Adipocyte (in vitro differentiated cells): ENCODE results near the gene PPY.
A peak's percentile ranks its signal among the peaks of the same experiment; 100 is the strongest.
"Not testable (repeated sequence)": the region's sequence is repeated elsewhere in the genome, so short reads cannot be mapped to it uniquely, and the experiment has no call there.

Experiments used
- DNase-seq: peaks from one replicate; pipeline ENCODE4 v3.0.0-alpha.2; 2015; ENCODE audit warnings: low read depth
- H3K27me3 ChIP-seq: replicated peaks from 2 replicates; pipeline ENCODE4 v1.7.0; 2013; ENCODE audit warnings: mild to moderate bottlenecking, low read length, moderate library complexity; ENCODE audit not compliant: control insufficient read depth, insufficient read depth
- H3K36me3 ChIP-seq: 2 replicates; pipeline ENCODE4 v1.7.0; 2013; ENCODE audit warnings: low read length, mild to moderate bottlenecking, moderate library complexity; ENCODE audit not compliant: control insufficient read depth, insufficient read depth, severe bottlenecking
- H3K4me1 ChIP-seq: 2 replicates; pipeline ENCODE4 v1.7.0; 2013; ENCODE audit warnings: mild to moderate bottlenecking, low read length, moderate library complexity; ENCODE audit not compliant: control insufficient read depth, insufficient read depth
- H3K4me3 ChIP-seq: 2 replicates; pipeline ENCODE4 v1.7.0; 2013; ENCODE audit warnings: mild to moderate bottlenecking, low read length, moderate library complexity
- H3K9ac ChIP-seq: 2 replicates; pipeline ENCODE4 v1.7.0; 2013; ENCODE audit warnings: mild to moderate bottlenecking, low read length, moderate library complexity
- H3K9me3 ChIP-seq: 2 replicates; pipeline ENCODE4 v1.7.0; 2013; ENCODE audit warnings: mild to moderate bottlenecking, low read length, moderate library complexity; ENCODE audit not compliant: control insufficient read depth

The PPY gene

DNA sequence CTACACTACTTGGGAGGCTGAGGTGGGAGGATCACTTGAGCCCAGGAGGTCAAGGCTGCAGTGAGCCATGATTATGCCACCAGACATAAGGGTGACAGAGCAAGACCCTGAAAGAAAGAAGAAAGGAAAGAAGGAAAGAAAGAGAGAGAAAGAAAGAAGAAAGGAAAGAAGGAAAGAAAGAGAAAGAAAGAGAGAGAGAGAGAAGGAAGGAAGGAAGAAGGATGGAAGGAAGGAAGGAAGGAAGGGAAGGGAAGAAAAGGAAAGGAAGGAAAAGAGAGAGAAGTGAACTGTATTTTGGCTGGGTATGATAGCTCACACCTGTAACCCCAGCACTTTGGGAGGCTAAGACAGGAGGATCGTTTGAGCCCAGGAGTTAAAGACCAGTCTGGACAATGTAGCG, 35.8 kb upstream of the PPY start:
- H3K4me1 ChIP-seq: peaks cover 9% of the 10 kb centered on the region
- H3K4me3 ChIP-seq: no peak overlapping the region
- no peaks in the 10 kb centered on the region for H3K9me3 ChIP-seq
- H3K9ac ChIP-seq: no peak overlapping the region
- peaks cover 32% of the 10 kb centered on the region for H3K27me3 ChIP-seq
- H3K36me3 ChIP-seq: no peaks in the 10 kb centered on the region
- DNase-seq: no peak

- H3K4me1 ChIP-seq: peaks cover 9% of the 10 kb centered on the region
- DNase-seq: no peak
- no peaks in the 10 kb centered on the region for H3K9me3 ChIP-seq
- no peak overlapping the region for H3K9ac ChIP-seq
- H3K36me3 ChIP-seq: no peaks in the 10 kb centered on the region
- H3K27me3 ChIP-seq: peaks cover 26% of the 10 kb centered on the region
- no peak overlapping the region for H3K4me3 ChIP-seq
Observed at GRCh38 chr17:43976963-43977837, 34.9 kb upstream of the PPY start.

DNA sequence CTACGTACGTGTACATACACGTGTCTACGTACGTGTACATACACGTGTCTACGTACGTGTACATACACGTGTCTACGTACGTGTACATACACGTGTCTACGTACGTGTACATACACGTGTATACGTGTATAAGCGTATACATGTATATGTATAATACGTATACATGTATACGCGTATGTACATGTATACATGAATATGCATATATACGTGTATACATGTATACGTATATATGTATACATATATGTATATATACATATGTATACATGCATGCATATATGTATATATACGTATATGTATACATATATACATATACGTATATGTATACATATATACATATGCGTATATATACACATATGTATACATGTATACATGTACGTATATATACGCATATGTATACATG, 33.6 kb upstream of the PPY start:
- Histone ChIP-seq H3K36me3 (no peaks in the 10 kb centered on the region), H3K27me3 (peaks cover 26% of the 10 kb centered on the region), H3K4me3 (no peak overlapping the region), H3K9me3 (no peaks in the 10 kb centered on the region), H3K9ac (no peak overlapping the region), H3K4me1 (peaks cover 9% of the 10 kb centered on the region)
- no peak for DNase-seq

- H3K4me3 ChIP-seq: no peak overlapping the region
- peaks cover 26% of the 10 kb centered on the region for H3K27me3 ChIP-seq
- peaks cover 9% of the 10 kb centered on the region for H3K4me1 ChIP-seq
- no peaks in the 10 kb centered on the region for H3K36me3 ChIP-seq
- peak; percentile 24 for DNase-seq
- H3K9me3 ChIP-seq: no peaks in the 10 kb centered on the region
- H3K9ac ChIP-seq: no peak overlapping the region
Observed at GRCh38 chr17:43974382-43975266, 32.3 kb upstream of the PPY start.

GRCh38 chr17:43972444-43973212, 30.4 kb upstream of the PPY start:
- H3K4me1 ChIP-seq, H3K4me3 ChIP-seq, H3K36me3 ChIP-seq, H3K9ac ChIP-seq, DNase-seq, H3K9me3 ChIP-seq: not testable (repeated sequence)
- peaks cover 30% of the 10 kb centered on the region for H3K27me3 ChIP-seq

GRCh38 chr17:43971436-43971835, 29.2 kb upstream of the PPY start:
- not testable (repeated sequence) for H3K4me1 ChIP-seq, DNase-seq, H3K36me3 ChIP-seq, H3K9ac ChIP-seq, H3K4me3 ChIP-seq, H3K9me3 ChIP-seq
- peaks cover 23% of the 10 kb centered on the region for H3K27me3 ChIP-seq

DNA sequence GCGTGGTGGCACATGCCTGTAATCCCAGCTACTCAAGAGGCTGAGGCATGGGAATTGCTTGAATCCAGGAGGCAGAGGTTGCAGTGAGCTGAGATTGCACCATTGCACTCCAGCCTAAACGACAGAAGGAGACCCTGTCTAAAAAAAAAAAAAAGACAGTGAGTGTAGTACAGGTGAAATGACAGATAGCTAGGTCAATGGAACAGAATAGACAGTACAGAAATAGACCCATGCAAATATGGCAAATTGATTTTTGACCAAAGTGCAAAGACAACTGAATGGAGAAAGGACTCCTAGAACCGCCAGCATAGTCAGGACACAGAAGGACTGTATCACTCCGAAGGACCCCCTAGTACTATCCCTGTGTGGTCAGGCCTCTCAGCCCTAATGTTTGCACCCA, 28.1 kb upstream of the PPY start:
- peaks cover 23% of the 10 kb centered on the region for H3K27me3 ChIP-seq
- H3K9me3 ChIP-seq: no peaks in the 10 kb centered on the region
- H3K4me1 ChIP-seq: peaks cover 9% of the 10 kb centered on the region
- no peaks in the 10 kb centered on the region for H3K36me3 ChIP-seq
- DNase-seq: no peak
- H3K9ac ChIP-seq: no peak overlapping the region
- no peak overlapping the region for H3K4me3 ChIP-seq

DNA sequence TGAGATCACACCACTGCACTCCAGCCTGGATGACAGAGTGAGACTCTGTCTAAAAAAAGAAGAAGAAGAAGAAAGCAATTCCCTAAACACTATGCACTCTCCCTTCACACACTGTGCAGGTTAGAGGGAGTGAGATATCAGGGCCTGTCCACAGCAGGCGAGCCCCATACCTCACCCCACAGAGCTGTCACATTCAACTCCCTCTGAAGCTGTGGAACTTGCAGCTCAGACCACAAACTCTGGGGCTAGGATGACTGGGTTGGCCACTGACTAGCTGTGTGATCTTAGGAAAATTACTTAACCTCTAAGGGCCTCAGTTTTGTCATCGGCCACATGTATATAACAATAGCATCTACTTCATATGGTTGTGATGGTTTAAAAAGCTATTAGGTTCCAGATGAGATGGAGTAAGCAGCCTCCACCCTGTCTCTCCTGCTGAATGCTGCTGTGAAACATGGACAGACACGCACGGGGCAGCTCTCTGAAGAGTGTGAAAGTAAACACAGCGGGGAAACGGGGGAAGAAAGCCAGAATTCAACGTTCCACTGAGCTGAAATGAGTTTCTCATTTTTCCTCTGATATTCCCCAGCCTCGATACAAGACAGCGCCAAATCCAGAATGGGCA, 25.1 kb upstream of the PPY start:
- H3K36me3 ChIP-seq: no peaks in the 10 kb centered on the region
- no peak for DNase-seq
- no peaks in the 10 kb centered on the region for H3K4me1 ChIP-seq
- no peak overlapping the region for H3K4me3 ChIP-seq
- H3K27me3 ChIP-seq: peaks cover 7% of the 10 kb centered on the region
- H3K9ac ChIP-seq: no peak overlapping the region
- H3K9me3 ChIP-seq: no peaks in the 10 kb centered on the region

- H3K9ac ChIP-seq: no peak overlapping the region
- no peaks in the 10 kb centered on the region for H3K4me1 ChIP-seq
- no peaks in the 10 kb centered on the region for H3K9me3 ChIP-seq
- DNase-seq: no peak
- peaks cover 7% of the 10 kb centered on the region for H3K27me3 ChIP-seq
- H3K36me3 ChIP-seq: no peaks in the 10 kb centered on the region
- no peak overlapping the region for H3K4me3 ChIP-seq
Observed at GRCh38 chr17:43966276-43966675, 24.0 kb upstream of the PPY start.

DNA sequence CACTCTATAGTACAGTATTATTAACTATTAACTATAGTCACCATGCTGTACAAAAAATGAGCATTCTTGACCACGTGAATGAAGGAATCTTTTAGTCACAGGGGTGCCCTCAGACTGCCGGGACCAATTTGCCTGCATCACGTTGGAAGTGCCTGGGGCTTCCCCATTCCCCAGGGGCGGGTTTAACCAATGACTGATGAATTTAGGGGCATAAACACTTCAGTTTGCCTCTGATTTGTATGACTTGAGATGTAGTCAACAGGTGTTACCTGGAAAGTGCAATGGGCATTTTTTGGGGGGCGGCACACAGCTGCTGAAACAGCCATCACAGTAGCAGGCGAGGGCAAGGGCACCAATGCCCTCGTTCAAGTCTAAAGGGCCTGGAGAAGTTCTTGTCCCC, 20.2 kb upstream of the PPY start:
- Histone ChIP-seq H3K9me3 (no peaks in the 10 kb centered on the region), H3K27me3 (peaks cover under 1% of the 10 kb centered on the region), H3K36me3 (no peaks in the 10 kb centered on the region), H3K4me3 (no peak overlapping the region), H3K9ac (no peak overlapping the region), H3K4me1 (no peaks in the 10 kb centered on the region)
- no peak for DNase-seq
